GM12874 (cell line): Measurements from ENCODE around the gene FNDC3A.

ENCODE experiments used
- TF ChIP-seq, protein P1 (sequence below): IDR thresholded peaks from 2 replicates; pipeline ENCODE4 v1.5.1; 2011; ENCODE audit warnings: low read depth, mild to moderate bottlenecking, control low read depth, low read length, moderate library complexity; ENCODE audit not compliant: insufficient read depth

The FNDC3A gene

DNA sequence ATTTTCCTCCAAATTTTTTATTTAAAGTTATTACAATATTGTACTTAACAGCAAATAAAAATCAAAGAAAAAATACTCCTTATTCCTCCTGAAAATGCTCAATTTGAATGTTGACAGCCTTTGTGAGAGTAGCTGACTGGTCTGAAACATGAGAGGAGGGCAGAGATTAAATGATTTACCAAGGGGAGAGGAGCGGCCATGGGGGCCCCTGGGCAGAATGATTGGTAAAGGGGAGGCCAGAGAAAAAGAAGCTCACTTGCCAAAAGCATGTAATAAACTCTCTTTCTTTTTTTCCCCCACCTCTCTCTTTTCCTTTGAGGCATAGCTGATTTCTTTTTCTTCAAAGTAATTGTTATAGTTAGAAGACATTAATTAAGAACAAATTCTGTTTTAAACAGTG lies 30.1 kb upstream of the FNDC3A start:
- TF ChIP-seq, protein P1, sequence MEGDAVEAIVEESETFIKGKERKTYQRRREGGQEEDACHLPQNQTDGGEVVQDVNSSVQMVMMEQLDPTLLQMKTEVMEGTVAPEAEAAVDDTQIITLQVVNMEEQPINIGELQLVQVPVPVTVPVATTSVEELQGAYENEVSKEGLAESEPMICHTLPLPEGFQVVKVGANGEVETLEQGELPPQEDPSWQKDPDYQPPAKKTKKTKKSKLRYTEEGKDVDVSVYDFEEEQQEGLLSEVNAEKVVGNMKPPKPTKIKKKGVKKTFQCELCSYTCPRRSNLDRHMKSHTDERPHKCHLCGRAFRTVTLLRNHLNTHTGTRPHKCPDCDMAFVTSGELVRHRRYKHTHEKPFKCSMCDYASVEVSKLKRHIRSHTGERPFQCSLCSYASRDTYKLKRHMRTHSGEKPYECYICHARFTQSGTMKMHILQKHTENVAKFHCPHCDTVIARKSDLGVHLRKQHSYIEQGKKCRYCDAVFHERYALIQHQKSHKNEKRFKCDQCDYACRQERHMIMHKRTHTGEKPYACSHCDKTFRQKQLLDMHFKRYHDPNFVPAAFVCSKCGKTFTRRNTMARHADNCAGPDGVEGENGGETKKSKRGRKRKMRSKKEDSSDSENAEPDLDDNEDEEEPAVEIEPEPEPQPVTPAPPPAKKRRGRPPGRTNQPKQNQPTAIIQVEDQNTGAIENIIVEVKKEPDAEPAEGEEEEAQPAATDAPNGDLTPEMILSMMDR: no peak

DNA sequence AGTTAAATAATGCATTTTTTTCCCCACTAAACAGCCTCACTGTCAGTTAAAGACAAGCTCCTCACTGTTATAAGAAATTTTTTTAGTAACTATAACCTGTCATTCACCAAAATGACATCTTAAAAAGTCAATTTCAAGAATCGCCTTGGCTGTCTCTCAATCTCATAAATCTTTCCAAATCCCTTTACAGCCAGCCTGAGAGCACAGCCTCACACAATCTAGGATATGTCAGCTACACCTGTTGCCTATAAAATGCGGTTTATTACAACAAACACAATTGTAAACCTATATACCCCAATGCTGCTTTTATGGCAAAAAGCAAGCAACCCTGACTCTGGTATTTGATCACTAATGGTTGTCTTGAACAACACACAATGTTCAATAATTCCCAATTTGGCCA lies 29.5 kb upstream of the FNDC3A start:
- TF ChIP-seq, protein P1: no peak

DNA sequence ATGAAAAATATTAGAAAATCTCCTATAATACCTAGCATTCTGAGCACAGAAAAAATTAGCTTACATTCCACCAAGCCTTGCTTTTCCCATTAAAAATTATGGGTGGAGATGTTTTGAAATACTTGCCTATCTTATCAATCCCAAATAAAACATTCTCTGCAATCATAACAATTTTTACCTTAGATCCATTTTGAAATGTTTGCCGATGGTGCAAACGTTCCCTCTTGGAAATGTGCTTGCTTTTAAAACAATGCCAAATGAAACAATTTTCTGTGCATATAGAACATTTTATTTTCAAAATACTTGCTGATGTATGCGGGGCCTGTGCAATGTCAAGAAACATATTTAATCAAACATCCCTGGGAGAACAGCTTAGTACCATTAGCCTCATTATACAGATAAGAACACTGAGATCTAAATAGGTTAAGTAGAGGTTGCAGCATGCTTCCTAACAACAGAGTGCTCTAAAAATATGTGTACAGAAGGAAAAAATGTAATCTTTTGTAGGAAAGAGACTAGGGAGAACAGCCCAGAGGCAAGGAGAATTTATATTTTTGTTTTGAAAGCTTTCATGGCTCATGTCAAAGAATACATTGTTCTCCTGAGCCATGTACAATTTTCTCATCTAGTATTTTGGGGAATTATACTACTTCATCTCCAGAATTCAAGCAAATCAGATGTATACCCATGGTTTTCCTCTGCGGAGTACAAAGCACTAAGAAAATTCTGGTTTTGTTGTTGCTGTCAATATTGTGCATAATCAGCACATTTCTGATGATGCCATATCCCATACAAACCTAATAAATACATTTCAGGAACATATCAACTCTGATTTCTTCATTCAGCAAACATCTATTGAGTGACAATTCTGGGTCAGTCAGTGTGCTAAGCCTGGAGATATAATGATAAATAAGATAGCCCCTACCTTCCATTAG lies 25.9 kb upstream of the FNDC3A start:
- TF ChIP-seq, protein P1: no peak

DNA sequence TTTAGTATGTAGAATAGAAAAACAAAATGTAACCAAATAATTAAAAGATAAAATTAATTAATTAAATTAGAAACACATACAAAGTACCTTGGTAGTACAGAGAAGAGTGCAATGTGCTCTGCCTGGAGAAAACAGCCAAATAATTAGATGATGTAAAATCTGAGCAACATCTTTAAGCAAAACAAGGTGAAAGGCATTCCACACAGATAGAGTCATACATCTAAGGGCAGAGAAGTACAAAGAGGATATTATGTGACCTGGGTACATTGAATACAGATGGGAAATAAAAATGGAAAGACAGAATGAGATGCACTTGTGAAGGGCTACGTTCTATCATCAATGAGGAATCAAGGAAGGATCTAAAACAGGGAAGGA lies 25.2 kb upstream of the FNDC3A start:
- TF ChIP-seq, protein P1: no peak

DNA sequence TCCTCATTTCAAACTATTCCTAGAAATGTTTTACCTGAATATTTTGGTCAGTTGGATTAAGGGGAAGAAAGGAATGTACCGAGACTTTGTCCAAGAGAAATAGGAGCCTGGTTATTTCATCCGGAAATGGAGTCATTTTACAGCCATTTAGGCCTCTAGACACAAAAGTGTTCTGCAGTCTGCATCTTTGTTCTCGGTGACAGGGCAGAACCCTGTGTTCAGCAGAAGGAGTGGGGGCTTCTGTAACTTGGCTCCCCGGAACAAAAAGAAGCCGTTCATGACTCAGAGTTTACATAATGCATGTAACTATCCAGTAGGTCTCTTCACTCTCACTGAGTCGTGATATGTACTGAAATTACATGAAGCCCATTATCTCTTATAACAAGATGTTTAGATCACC lies 21.6 kb upstream of the FNDC3A start:
- TF ChIP-seq, protein P1: no peak

DNA sequence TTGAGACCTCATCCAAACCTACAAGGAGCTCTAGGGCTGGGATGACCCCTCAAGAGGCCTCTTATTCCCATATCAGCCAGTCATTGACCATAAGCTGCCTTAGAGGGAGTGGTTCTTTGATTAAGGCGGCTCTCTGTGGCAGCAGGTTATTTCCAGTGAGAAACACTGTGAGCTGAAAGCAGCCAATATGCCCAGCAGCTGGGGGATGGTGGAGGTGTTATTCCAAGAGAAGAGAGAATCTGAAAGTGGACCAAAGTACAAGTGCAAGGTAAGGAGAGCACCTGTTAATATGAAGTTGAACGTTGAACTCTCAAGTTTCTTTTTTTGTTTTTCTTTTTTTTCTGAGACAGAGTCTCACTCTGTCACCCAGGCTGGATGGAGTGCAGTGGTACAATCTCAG lies 20.2 kb upstream of the FNDC3A start:
- TF ChIP-seq, protein P1: no peak

DNA sequence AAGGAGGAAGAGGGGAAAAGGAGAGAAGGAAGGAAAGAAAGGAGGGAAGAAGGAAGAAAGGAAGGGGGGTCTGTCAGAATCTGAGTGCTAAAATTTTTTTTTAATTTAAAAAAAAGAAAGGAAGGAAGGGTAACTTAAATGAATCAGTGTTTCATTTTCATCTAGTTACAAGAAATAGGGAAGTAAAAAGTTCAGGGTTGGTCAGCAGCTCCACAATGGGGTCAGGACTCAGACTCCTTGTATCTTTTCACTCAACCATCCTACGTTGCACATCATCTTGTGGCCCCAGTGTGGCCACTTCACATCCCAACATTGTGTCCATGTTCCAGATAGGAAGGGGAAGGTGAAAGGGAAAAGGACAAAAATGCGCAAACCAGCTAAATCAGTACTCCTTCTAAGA lies 14.3 kb upstream of the FNDC3A start:
- TF ChIP-seq, protein P1: no peak
